ENCODE measurements around the gene GDF11. TPM values are rescaled to one million over a fixed set of nuclear protein-coding genes. Genes with fewer than 3 reads are reported as not detected.

The GDF11 gene
- total and polyA plus RNA-seq, 11 donors: 6.9 to 18.2 (median 12.4) TPM

DNA sequence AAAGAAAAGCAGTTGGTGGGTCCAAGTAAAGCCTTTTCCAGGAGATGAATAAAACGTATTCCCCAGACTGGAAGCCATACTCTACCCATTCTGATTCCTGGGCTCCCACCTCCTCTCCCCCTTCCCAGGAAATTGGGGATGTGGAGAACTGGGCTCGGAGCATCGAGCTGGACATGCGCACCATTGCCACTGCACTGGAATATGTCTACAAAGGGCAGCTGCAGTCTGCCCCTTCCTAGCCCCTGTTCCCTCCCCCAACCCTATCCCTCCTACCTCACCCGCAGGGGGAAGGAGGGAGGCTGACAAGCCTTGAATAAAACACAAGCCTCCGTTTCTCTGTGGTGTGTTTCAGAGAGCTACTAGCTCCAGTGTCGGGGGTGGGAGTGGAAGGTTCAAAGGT, 23.6 kb upstream of the GDF11 start:
- intact Hi-C loops (cut with DNase I): no loop called here
- no peaks in the 10 kb centered on the region for H3K27me3 ChIP-seq
- no peaks in the 10 kb centered on the region for H3K9me3 ChIP-seq
- H3K36me3 ChIP-seq: peaks cover 0 to 33% (median 8%) of the 10 kb centered on the region in 9 donors
- peaks cover 3 to 92% (median 77%) of the 10 kb centered on the region in 12 donors for H3K4me1 ChIP-seq
- peak overlapping the region; percentile 31 to 99 (median 93) for H3K27ac ChIP-seq
- peak in 2 of 5 donors; percentile 20 to 51 for DNase-seq
- TF ChIP-seq, protein P1, sequence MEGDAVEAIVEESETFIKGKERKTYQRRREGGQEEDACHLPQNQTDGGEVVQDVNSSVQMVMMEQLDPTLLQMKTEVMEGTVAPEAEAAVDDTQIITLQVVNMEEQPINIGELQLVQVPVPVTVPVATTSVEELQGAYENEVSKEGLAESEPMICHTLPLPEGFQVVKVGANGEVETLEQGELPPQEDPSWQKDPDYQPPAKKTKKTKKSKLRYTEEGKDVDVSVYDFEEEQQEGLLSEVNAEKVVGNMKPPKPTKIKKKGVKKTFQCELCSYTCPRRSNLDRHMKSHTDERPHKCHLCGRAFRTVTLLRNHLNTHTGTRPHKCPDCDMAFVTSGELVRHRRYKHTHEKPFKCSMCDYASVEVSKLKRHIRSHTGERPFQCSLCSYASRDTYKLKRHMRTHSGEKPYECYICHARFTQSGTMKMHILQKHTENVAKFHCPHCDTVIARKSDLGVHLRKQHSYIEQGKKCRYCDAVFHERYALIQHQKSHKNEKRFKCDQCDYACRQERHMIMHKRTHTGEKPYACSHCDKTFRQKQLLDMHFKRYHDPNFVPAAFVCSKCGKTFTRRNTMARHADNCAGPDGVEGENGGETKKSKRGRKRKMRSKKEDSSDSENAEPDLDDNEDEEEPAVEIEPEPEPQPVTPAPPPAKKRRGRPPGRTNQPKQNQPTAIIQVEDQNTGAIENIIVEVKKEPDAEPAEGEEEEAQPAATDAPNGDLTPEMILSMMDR (IDR thresholded peaks at IDR 0.05): no peak
- no peak for TF ChIP-seq POLR2A (IDR thresholded peaks at IDR 0.05)
- no peak for ATAC-seq
- 71 to 83% (median 75%) methylated on average over 7 of the region's 7 CpGs for WGBS, 4 donors
- no peak overlapping the region for H3K4me3 ChIP-seq

- H3K27me3 ChIP-seq: no peaks in the 10 kb centered on the region
- DNase-seq: peak in 4 of 5 donors; percentile 67 to 91 (median 76)
- peaks cover 0 to 40% (median 15%) of the 10 kb centered on the region in 9 donors for H3K36me3 ChIP-seq
- intact Hi-C loops (cut with DNase I): loop anchor here in 6 of 10 donors (1.0 to 5.0 kb wide), 3 partner anchors 38 to 61 kb away; a partner anchor contains a TSS
- H3K4me3 ChIP-seq: peak within 1 kb of the TSS in 1 of 12 donors; percentile 15
- peaks cover 3 to 92% (median 78%) of the 10 kb centered on the region in 12 donors for H3K4me1 ChIP-seq
- no peaks in the 10 kb centered on the region for H3K9me3 ChIP-seq
- WGBS, 4 donors: 34 to 58% (median 50%) methylated on average over 6 of the region's 6 CpGs
- H3K27ac ChIP-seq: peak within 1 kb of the TSS; percentile 31 to 99 (median 93)
- peak; percentile 15 to 66 (median 54) for ATAC-seq
- TF ChIP-seq, protein P1 (IDR thresholded peaks at IDR 0.05): no peak
- no peak for TF ChIP-seq POLR2A (IDR thresholded peaks at IDR 0.05)
Observed at GRCh38 chr12:55720071-55720564, 22.8 kb upstream of the GDF11 start, which contains the start of gene RDH5. Gene RDH5 (plus strand): TSS chr12:55720393. CDS start chr12:55721185, 792 bp downstream.

GRCh38 chr12:55720894-55721444, 22.0 kb upstream of the GDF11 start:
- Histone ChIP-seq H3K36me3 (peaks cover 0 to 49% (median 24%) of the 10 kb centered on the region in 9 donors), H3K4me1 (peaks cover 4 to 90% (median 79%) of the 10 kb centered on the region in 12 donors)

More at GRCh38 chr12:55720894-55721444, 22.0 kb upstream of the GDF11 start:
- WGBS, 4 donors: 8 to 32% (median 17%) methylated on average over 5 to 9 of the region's 9 CpGs
- intact Hi-C loops (cut with DNase I): loop anchor here in 8 of 10 donors (1.0 to 5.0 kb wide), 4 partner anchors 39 to 62 kb away; a partner anchor contains a TSS
- peak overlapping the region in 1 of 12 donors; percentile 15 for H3K4me3 ChIP-seq
- ATAC-seq: peak; percentile 44 to 67 (median 62)
- H3K27ac ChIP-seq: peak overlapping the region; percentile 22 to 99 (median 93)
- H3K27me3 ChIP-seq: no peaks in the 10 kb centered on the region
- no peaks in the 10 kb centered on the region for H3K9me3 ChIP-seq
- TF ChIP-seq, protein P1 (IDR thresholded peaks at IDR 0.05): peak; percentile 42 to 77 (median 59)
- TF ChIP-seq POLR2A (IDR thresholded peaks at IDR 0.05): peak in 1 of 2 donors; percentile 19
- DNase-seq: peak; percentile 54 to 88 (median 77)
